Measurements from ENCODE around the gene NXPE2.

NXPE2 gene

DNA sequence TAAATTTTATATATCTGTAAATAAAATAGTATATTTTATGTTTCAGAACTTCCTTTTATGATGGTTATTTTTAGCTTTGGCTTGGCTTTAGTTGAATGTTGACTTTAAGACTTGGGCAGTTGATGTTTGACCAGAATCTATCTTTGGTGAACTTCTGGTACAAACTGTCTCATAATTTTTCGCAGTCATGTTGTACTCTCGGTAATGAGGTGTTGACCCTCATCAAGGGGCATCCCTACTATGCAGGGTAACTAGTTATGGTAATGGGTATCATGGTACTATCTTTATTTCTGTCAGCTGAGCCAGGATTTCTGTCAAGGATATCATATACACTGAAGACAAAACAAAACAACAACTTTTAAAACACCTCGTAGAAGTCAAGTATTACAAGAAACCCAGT is 67.7 kb downstream of the NXPE2 start:
- DNase-seq: no peak
